Transverse colon (tissue), 4 donors: ENCODE measurements around the gene PDRG1. TPM values are rescaled to one million over a fixed set of nuclear protein-coding genes. Genes with fewer than 3 reads are reported as not detected.

ENCODE experiments used
- DNase-seq: peaks from one replicate; pipeline ENCODE4 v3.0.0-alpha.2; 2019
- H3K27ac ChIP-seq, 4 donors: fragments of 200-600 bp; sonication (generic); 2 replicates each; pipeline ENCODE4 v1.5.1; 2016 to 2018; ENCODE audit warnings: inconsistent platforms in 4 of 4
- H3K27me3 ChIP-seq: fragments of 200-600 bp; sonication (generic); 2 replicates; pipeline ENCODE4 v1.5.1; 2017; ENCODE audit warnings: inconsistent platforms
- H3K36me3 ChIP-seq, 4 donors: fragments of 200-600 bp; sonication (generic); 2 replicates each; pipeline ENCODE4 v1.5.1; 2017 to 2019; ENCODE audit warnings: inconsistent platforms in 4 of 4
- H3K4me1 ChIP-seq, 4 donors: fragments of 200-600 bp; sonication (generic); 2 replicates each; pipeline ENCODE4 v1.5.1; 2017 to 2020; ENCODE audit warnings: inconsistent platforms in 4 of 4
- H3K4me3 ChIP-seq, 4 donors: fragments of 200-600 bp; sonication (generic); 1 replicate in 1 of 4; 2 replicates in 3 of 4; pipeline versions ENCODE4 v1.5.1 to v1.6.1; 2017 to 2019; ENCODE audit warnings: inconsistent platforms in 4 of 4
- H3K9me3 ChIP-seq, 2 donors: fragments of 200-600 bp; sonication (generic); 2 replicates each; pipeline ENCODE4 v1.5.1; 2017 to 2019; ENCODE audit warnings: inconsistent platforms in 2 of 2
- CTCF ChIP-seq, 5 experiments: fragments of 200-600 bp in 3 of 5; fragments of 450-650 bp in 2 of 5; sonication (generic) in 3 of 5; IDR thresholded peaks; 1 replicate in 2 of 5; 2 replicates in 3 of 5; pipeline ENCODE4 v1.5.1; 2016 to 2017; ENCODE audit warnings: antibody characterized with exemption in 5 of 5, inconsistent platforms in 3 of 5, mild to moderate bottlenecking in 2 of 5, moderate library complexity in 1 of 5
- EP300 ChIP-seq: sonication (generic); formaldehyde crosslinking; IDR thresholded peaks from one replicate; pipeline ENCODE4 v1.6.1; 2017; ENCODE audit warnings: antibody characterized with exemption, low read depth
- POLR2A ChIP-seq: fragments of 450-650 bp; IDR thresholded peaks from one replicate; pipeline ENCODE4 v1.6.1; 2016; ENCODE audit warnings: antibody characterized with exemption, mild to moderate bottlenecking, moderate library complexity
- POLR2AphosphoS5 ChIP-seq, 3 donors: sonication (generic); formaldehyde crosslinking; IDR thresholded peaks; one replicate each; pipeline ENCODE4 v1.6.1; 2016; ENCODE audit warnings: antibody characterized with exemption in 3 of 3
- WGBS, 2 donors: methylation state at CpG; one replicate each; pipeline ENCODE4 v1.1.5; 2018; ENCODE audit warnings: low coverage in 1 of 2; 5-methylcytosine and 5-hydroxymethylcytosine counted together
- in situ Hi-C, 4 donors: fragments of 200-750 bp; cut with MboI; loops; one replicate each; pipeline versions ENCODE4 v1.15.0 to v1.15.1; 2017; ENCODE audit warnings: low sequenced_read_pairs in 3 of 4, low pct_ligation_motif_present in 1 of 4, low pct_unique_long_range_greater_than_20kb in 1 of 4
- intact Hi-C: fragments of 100-400 bp; cut with DNase I; formaldehyde crosslinking; loops from one replicate; pipeline ENCODE4 v1.15.1; 2023; ENCODE audit warnings: low total_unique reads
- total RNA-seq, 4 donors: library from RNA; depleted of rRNA; stranded (reverse); fragments of >200 nt; gene quantifications; one replicate each; pipeline ENCODE4 v1.1.0, GENCODE V29; 2016

The PDRG1 gene
- total RNA-seq, 4 donors from 2014 or later, result 2.2 to 9.2 (median 6.5) TPM

GRCh38 chr20:31903627-31904386 is 48.0 kb downstream of the PDRG1 start:
- Histone ChIP-seq H3K4me1 (no peaks in the 10 kb centered on the region), H3K9me3 (no peaks in the 10 kb centered on the region), H3K4me3 (no peak overlapping the region), H3K27ac (no peak overlapping the region), H3K36me3 (no peaks in the 10 kb centered on the region), H3K27me3 (no peaks in the 10 kb centered on the region)
- DNase-seq, result no peak
- in situ Hi-C loops (no loop called here), intact Hi-C loops (no loop called here)
- TF ChIP-seq EP300, result no peak
- no peak for TF ChIP-seq POLR2A
- no peak for TF ChIP-seq POLR2AphosphoS5 (IDR thresholded peaks at IDR 0.05)
- TF ChIP-seq CTCF (IDR thresholded peaks at IDR 0.05), result no peak
- 76 to 83% methylated on average over 1 of the region's 1 CpG for WGBS, 2 donors

- no peak overlapping the region for H3K27ac ChIP-seq
- H3K9me3 ChIP-seq, result no peaks in the 10 kb centered on the region
- H3K4me3 ChIP-seq, result no peak overlapping the region
- no peaks in the 10 kb centered on the region for H3K27me3 ChIP-seq
- intact Hi-C loops, result no loop called here
- TF ChIP-seq POLR2A (no peak), EP300 (no peak), POLR2AphosphoS5 (IDR thresholded peaks at IDR 0.05) (no peak), CTCF (IDR thresholded peaks at IDR 0.05) (no peak)
- H3K4me1 ChIP-seq, result no peaks in the 10 kb centered on the region
- no peaks in the 10 kb centered on the region for H3K36me3 ChIP-seq
- WGBS, 2 donors, result 46 to 83% methylated on average over 5 to 6 of the region's 6 CpGs
- in situ Hi-C loops, result no loop called here
- DNase-seq, result no peak
Observed at GRCh38 chr20:31901615-31902014, 50.2 kb downstream of the PDRG1 start.

GRCh38 chr20:31897541-31897940 is 54.3 kb downstream of the PDRG1 start:
- Histone ChIP-seq H3K9me3 (no peaks in the 10 kb centered on the region), H3K4me1 (no peaks in the 10 kb centered on the region), H3K4me3 (no peak overlapping the region), H3K36me3 (no peaks in the 10 kb centered on the region), H3K27ac (no peak overlapping the region), H3K27me3 (no peaks in the 10 kb centered on the region)
- 88% methylated on average over 9 of the region's 9 CpGs; no CpG with 5 or more reads in 1 of the 2 donors for WGBS, 2 donors
- intact Hi-C loops (no loop called here), in situ Hi-C loops (no loop called here)
- TF ChIP-seq EP300 (no peak), POLR2A (no peak), POLR2AphosphoS5 (IDR thresholded peaks at IDR 0.05) (no peak), CTCF (IDR thresholded peaks at IDR 0.05) (no peak)
- DNase-seq, result no peak

GRCh38 chr20:31896049-31896448 is 55.8 kb downstream of the PDRG1 start:
- no peaks in the 10 kb centered on the region for H3K9me3 ChIP-seq
- intact Hi-C loops, result no loop called here
- H3K27ac ChIP-seq, result peak overlapping the region in 1 of 4 donors; percentile 49
- 73 to 91% methylated on average over 2 to 9 of the region's 9 CpGs for WGBS, 2 donors
- H3K36me3 ChIP-seq, result no peaks in the 10 kb centered on the region
- H3K4me1 ChIP-seq, result no peaks in the 10 kb centered on the region
- H3K27me3 ChIP-seq, result no peaks in the 10 kb centered on the region
- no peak overlapping the region for H3K4me3 ChIP-seq
- TF ChIP-seq POLR2A, result no peak
- TF ChIP-seq EP300, result no peak
- TF ChIP-seq CTCF (IDR thresholded peaks at IDR 0.05), result no peak
- no peak for TF ChIP-seq POLR2AphosphoS5 (IDR thresholded peaks at IDR 0.05)
- in situ Hi-C loops, result no loop called here
- no peak for DNase-seq
